ENCODE measurements around the gene KANSL1.

GRCh38 chr17:45997166-45997565, 196.1 kb downstream of the KANSL1 start:
- TF ChIP-seq POLR2A (IDR thresholded peaks at IDR 0.05) (no peak), CTCF (IDR thresholded peaks at IDR 0.05) (no peak)

All from vagina (tissue), 2 donors.